ENCODE results near the gene PPM1M.
"Not testable (repeated sequence)": the region's sequence is repeated elsewhere in the genome, so short reads cannot be mapped to it uniquely, and the experiment has no call there.

PPM1M gene

DNA sequence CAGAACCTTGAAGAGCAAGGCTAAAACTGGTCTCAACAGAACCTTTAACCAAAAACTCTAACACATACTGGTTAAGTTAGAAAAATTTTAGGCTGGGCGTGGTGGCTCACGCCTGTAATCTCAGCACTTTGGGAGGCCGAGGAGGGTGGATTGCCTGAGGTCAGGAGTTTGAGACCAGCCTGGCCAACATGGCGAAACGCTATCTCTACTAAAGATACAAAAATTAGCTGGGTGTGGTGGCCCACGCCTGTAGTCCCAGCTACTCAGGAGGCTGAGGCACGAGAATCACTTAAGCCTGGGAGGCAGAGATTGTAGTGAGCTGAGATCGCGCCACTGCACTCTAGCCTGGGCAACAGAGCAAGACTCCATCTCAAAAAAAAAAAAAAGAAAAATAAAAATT, 26.6 kb downstream of the PPM1M start:
- Histone ChIP-seq H3K36me3 (ENCODE audit: control insufficient read depth in 5 of 5, insufficient read depth in 5 of 5, low read length in 5 of 5) (peaks cover 19 to 29% (median 25%) of the 10 kb centered on the region in 5 donors), H3K9ac (ENCODE audit: low read length in 5 of 5) (peak overlapping the region in 1 of 5 donors; percentile 24), H3K27ac (ENCODE audit: low read depth, low read length) (peak overlapping the region; percentile 74), H3K4me1 (ENCODE audit: control insufficient read depth in 5 of 5, insufficient read depth in 5 of 5, low read length in 5 of 5) (peaks cover 10 to 75% (median 68%) of the 10 kb centered on the region in 5 donors)
- H3K27me3 ChIP-seq (ENCODE audit: control insufficient read depth in 5 of 5, insufficient read depth in 4 of 5, low read length in 5 of 5); H3K4me3 ChIP-seq (ENCODE audit: low read depth in 1 of 5, low read length in 5 of 5); H3K9me3 ChIP-seq (ENCODE audit: control insufficient read depth in 5 of 5, low read length in 5 of 5): not testable (repeated sequence)

DNA sequence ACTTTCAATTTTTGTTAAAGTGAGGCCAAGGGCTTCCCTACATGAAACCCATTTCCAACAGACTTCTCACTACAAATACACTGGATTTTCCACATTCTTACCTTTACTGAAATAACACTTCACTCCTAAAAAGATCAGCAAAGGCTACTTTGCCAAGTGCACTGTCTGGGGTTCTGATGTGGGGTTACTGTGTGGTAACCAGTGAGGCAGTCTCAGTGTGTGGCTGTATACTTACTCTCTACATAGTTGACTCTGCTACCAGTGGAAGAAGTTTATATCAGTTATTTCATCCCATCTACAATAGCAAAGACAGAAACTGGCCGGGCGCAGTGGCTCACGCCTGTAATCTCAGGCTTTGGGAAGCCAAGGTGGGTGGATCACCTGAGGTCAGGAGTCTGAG, 27.3 kb downstream of the PPM1M start:
- Histone ChIP-seq H3K27ac (ENCODE audit: low read depth, low read length) (no peak overlapping the region), H3K36me3 (ENCODE audit: control insufficient read depth in 5 of 5, insufficient read depth in 5 of 5, low read length in 5 of 5) (peaks cover 13 to 23% (median 18%) of the 10 kb centered on the region in 5 donors), H3K4me1 (ENCODE audit: control insufficient read depth in 5 of 5, insufficient read depth in 5 of 5, low read length in 5 of 5) (peaks cover 10 to 80% (median 73%) of the 10 kb centered on the region in 5 donors)

GRCh38 chr3:52274781-52275180, 29.2 kb downstream of the PPM1M start:
- Histone ChIP-seq H3K4me1 (ENCODE audit: control insufficient read depth in 5 of 5, insufficient read depth in 5 of 5, low read length in 5 of 5) (peaks cover 10 to 83% (median 80%) of the 10 kb centered on the region in 5 donors), H3K27ac (ENCODE audit: low read depth, low read length) (peak overlapping the region; percentile 9), H3K36me3 (ENCODE audit: control insufficient read depth in 5 of 5, insufficient read depth in 5 of 5, low read length in 5 of 5) (peaks cover 2 to 12% (median 5%) of the 10 kb centered on the region in 5 donors)
- H3K4me3 ChIP-seq (ENCODE audit: low read depth in 1 of 5, low read length in 5 of 5); H3K27me3 ChIP-seq (ENCODE audit: control insufficient read depth in 5 of 5, insufficient read depth in 4 of 5, low read length in 5 of 5); H3K9me3 ChIP-seq (ENCODE audit: control insufficient read depth in 5 of 5, low read length in 5 of 5); H3K9ac ChIP-seq (ENCODE audit: low read length in 5 of 5): not testable (repeated sequence)

More for the DNA sequence above, 27.3 kb downstream of the PPM1M start:
- H3K4me3 ChIP-seq (ENCODE audit: low read depth in 1 of 5, low read length in 5 of 5), result no peak overlapping the region
- H3K9ac ChIP-seq (ENCODE audit: low read length in 5 of 5), result peak overlapping the region in 2 of 5 donors; percentile 3 to 24
- H3K27me3 ChIP-seq (ENCODE audit: control insufficient read depth in 5 of 5, insufficient read depth in 4 of 5, low read length in 5 of 5), result no peaks in the 10 kb centered on the region
- no peaks in the 10 kb centered on the region for H3K9me3 ChIP-seq (ENCODE audit: control insufficient read depth in 5 of 5, low read length in 5 of 5)

DNA sequence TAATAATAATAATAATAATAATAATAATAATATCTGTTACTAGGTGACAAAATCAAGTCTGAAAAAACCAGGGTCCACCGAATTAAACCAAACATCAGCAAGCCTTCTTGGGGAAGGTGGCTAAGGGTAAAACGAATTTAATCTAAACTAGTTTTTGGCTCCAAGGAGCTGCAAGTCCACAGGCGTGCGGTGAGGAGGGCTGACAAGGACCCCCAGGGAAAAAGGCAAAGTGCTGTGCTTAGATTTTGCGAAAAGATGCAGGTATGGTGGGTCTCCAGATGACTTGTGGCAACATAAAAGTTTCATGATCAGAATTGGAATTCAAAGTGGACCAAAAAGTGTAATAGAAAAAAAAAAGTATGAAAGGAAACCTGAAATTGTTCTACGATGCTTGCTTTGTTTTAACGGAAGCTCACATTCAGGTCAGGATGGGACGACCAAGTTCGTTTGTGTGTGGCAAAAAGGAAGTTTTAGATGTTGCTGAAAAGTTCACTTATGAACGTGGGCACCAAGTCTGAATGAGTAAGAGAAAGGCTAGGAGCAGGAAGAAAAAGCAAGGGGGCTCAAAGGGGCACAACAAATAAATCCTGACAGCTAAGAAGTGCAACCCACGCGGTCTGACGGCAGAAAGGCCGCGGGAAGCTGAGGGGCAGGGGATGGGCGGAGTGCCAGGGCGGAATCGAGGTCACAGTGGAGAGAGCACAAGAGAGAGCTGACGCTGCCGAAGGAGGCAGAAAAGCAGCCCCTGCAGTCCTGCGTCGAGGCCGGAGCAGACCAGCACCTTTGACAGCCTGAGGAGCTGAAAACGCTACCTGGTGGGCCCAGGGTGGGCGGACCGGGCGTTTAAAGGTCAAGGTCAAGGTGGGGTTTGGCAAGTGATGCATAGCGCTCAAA, 31.8 kb downstream of the PPM1M start:
- H3K4me3 ChIP-seq (ENCODE audit: low read depth in 1 of 5, low read length in 5 of 5), result peak overlapping the region; percentile 84 to 96 (median 88)
- H3K4me1 ChIP-seq (ENCODE audit: control insufficient read depth in 5 of 5, insufficient read depth in 5 of 5, low read length in 5 of 5), result peaks cover 7 to 72% (median 66%) of the 10 kb centered on the region in 5 donors
- peak overlapping the region; percentile 75 to 94 (median 91) for H3K9ac ChIP-seq (ENCODE audit: low read length in 5 of 5)
- no peaks in the 10 kb centered on the region for H3K27me3 ChIP-seq (ENCODE audit: control insufficient read depth in 5 of 5, insufficient read depth in 4 of 5, low read length in 5 of 5)
- H3K27ac ChIP-seq (ENCODE audit: low read depth, low read length), result peak overlapping the region; percentile 93
- H3K36me3 ChIP-seq (ENCODE audit: control insufficient read depth in 5 of 5, insufficient read depth in 5 of 5, low read length in 5 of 5), result peaks cover 2 to 5% (median 4%) of the 10 kb centered on the region in 5 donors
- H3K9me3 ChIP-seq (ENCODE audit: control insufficient read depth in 5 of 5, low read length in 5 of 5), result no peaks in the 10 kb centered on the region

DNA sequence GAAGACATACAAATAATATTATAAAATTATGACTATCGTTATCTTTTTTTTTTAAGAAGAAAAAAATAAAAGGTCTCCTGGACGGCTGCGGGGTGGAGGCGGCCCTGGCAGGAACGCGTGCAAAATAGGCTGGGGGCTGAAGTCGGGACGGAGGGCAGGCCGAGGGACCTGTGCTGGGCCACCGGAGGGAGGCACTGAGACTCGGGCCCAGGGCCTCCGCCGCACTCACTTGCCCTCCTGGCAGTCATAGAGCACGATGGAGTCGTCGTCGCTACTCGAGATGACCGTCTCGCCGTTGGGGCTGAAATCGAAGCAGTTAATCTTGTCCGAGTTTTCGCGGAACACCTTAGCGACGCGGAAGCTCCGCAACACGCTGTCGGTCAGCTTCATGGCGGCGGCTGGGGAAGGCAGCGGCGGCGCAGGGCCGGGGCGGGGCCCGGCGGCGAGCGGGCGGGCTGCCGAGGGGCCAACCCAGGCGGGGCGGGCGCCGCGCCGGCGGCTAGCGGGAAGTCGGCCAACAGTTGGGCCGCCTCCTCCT, 32.5 kb downstream of the PPM1M start:
- Histone ChIP-seq H3K9ac (ENCODE audit: low read length in 5 of 5) (peak overlapping the region; percentile 75 to 94 (median 91)), H3K9me3 (ENCODE audit: control insufficient read depth in 5 of 5, low read length in 5 of 5) (no peaks in the 10 kb centered on the region), H3K4me1 (ENCODE audit: control insufficient read depth in 5 of 5, insufficient read depth in 5 of 5, low read length in 5 of 5) (peaks cover 7 to 73% (median 63%) of the 10 kb centered on the region in 5 donors), H3K36me3 (ENCODE audit: control insufficient read depth in 5 of 5, insufficient read depth in 5 of 5, low read length in 5 of 5) (peaks cover 0 to 2% (median 0%) of the 10 kb centered on the region in 5 donors), H3K4me3 (ENCODE audit: low read depth in 1 of 5, low read length in 5 of 5) (peak overlapping the region; percentile 84 to 96 (median 88)), H3K27ac (ENCODE audit: low read depth, low read length) (peak overlapping the region; percentile 93), H3K27me3 (ENCODE audit: control insufficient read depth in 5 of 5, insufficient read depth in 4 of 5, low read length in 5 of 5) (no peaks in the 10 kb centered on the region)

- Histone ChIP-seq H3K9ac (ENCODE audit: low read length in 5 of 5) (peak within 1 kb of the TSS; percentile 75 to 94 (median 91)), H3K9me3 (ENCODE audit: control insufficient read depth in 5 of 5, low read length in 5 of 5) (no peaks in the 10 kb centered on the region), H3K4me1 (ENCODE audit: control insufficient read depth in 5 of 5, insufficient read depth in 5 of 5, low read length in 5 of 5) (peaks cover 7 to 75% (median 61%) of the 10 kb centered on the region in 5 donors), H3K4me3 (ENCODE audit: low read depth in 1 of 5, low read length in 5 of 5) (peak within 1 kb of the TSS; percentile 84 to 96 (median 88)), H3K36me3 (ENCODE audit: control insufficient read depth in 5 of 5, insufficient read depth in 5 of 5, low read length in 5 of 5) (peaks cover 0 to 2% (median 0%) of the 10 kb centered on the region in 5 donors), H3K27ac (ENCODE audit: low read depth, low read length) (peak within 1 kb of the TSS; percentile 93), H3K27me3 (ENCODE audit: control insufficient read depth in 5 of 5, insufficient read depth in 4 of 5, low read length in 5 of 5) (no peaks in the 10 kb centered on the region)
Observed at GRCh38 chr3:52278510-52279069, 33.0 kb downstream of the PPM1M start, which contains the start of gene WDR82. Gene WDR82, minus strand, starts transcription at chr3:52278649. Its CDS starts 288 bp downstream, at chr3:52278361.

DNA sequence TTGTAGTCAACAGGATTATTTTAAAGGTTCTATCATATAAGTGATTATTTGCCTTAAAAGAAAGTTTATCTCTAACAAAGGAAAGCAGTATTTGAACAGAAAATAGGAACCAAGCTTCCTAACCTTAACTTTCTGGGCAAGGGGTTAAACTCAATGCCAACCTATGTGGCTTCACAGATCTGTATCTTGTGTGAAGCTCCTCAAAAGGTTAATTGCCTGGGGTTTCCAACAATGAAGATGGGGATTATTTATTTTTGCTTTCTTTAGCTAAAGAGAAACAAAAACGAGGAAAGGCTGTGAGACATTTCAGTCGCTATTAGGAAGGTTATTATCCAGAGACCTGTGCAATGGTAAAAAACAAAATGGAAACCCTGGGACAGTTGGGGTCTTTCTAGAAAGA, 34.0 kb downstream of the PPM1M start:
- Histone ChIP-seq H3K9me3 (ENCODE audit: control insufficient read depth in 5 of 5, low read length in 5 of 5) (no peaks in the 10 kb centered on the region), H3K4me1 (ENCODE audit: control insufficient read depth in 5 of 5, insufficient read depth in 5 of 5, low read length in 5 of 5) (peaks cover 6 to 67% (median 51%) of the 10 kb centered on the region in 5 donors), H3K27me3 (ENCODE audit: control insufficient read depth in 5 of 5, insufficient read depth in 4 of 5, low read length in 5 of 5) (no peaks in the 10 kb centered on the region), H3K4me3 (ENCODE audit: low read depth in 1 of 5, low read length in 5 of 5) (peak overlapping the region; percentile 55 to 96 (median 88)), H3K27ac (ENCODE audit: low read depth, low read length) (peak overlapping the region; percentile 93), H3K36me3 (ENCODE audit: control insufficient read depth in 5 of 5, insufficient read depth in 5 of 5, low read length in 5 of 5) (peaks cover 0 to 5% (median 0%) of the 10 kb centered on the region in 5 donors), H3K9ac (ENCODE audit: low read length in 5 of 5) (peak overlapping the region in 3 of 5 donors; percentile 5 to 60 (median 55))

GRCh38 chr3:52280050-52280461, 34.5 kb downstream of the PPM1M start:
- peaks cover 0 to 5% (median 0%) of the 10 kb centered on the region in 5 donors for H3K36me3 ChIP-seq (ENCODE audit: control insufficient read depth in 5 of 5, insufficient read depth in 5 of 5, low read length in 5 of 5)
- no peak overlapping the region for H3K4me3 ChIP-seq (ENCODE audit: low read depth in 1 of 5, low read length in 5 of 5)
- H3K4me1 ChIP-seq (ENCODE audit: control insufficient read depth in 5 of 5, insufficient read depth in 5 of 5, low read length in 5 of 5), result peaks cover 5 to 63% (median 47%) of the 10 kb centered on the region in 5 donors
- H3K9ac ChIP-seq (ENCODE audit: low read length in 5 of 5), result peak overlapping the region in 3 of 5 donors; percentile 5 to 60 (median 26)
- no peaks in the 10 kb centered on the region for H3K27me3 ChIP-seq (ENCODE audit: control insufficient read depth in 5 of 5, insufficient read depth in 4 of 5, low read length in 5 of 5)
- H3K27ac ChIP-seq (ENCODE audit: low read depth, low read length), result peak overlapping the region; percentile 93
- H3K9me3 ChIP-seq (ENCODE audit: control insufficient read depth in 5 of 5, low read length in 5 of 5), result no peaks in the 10 kb centered on the region

DNA sequence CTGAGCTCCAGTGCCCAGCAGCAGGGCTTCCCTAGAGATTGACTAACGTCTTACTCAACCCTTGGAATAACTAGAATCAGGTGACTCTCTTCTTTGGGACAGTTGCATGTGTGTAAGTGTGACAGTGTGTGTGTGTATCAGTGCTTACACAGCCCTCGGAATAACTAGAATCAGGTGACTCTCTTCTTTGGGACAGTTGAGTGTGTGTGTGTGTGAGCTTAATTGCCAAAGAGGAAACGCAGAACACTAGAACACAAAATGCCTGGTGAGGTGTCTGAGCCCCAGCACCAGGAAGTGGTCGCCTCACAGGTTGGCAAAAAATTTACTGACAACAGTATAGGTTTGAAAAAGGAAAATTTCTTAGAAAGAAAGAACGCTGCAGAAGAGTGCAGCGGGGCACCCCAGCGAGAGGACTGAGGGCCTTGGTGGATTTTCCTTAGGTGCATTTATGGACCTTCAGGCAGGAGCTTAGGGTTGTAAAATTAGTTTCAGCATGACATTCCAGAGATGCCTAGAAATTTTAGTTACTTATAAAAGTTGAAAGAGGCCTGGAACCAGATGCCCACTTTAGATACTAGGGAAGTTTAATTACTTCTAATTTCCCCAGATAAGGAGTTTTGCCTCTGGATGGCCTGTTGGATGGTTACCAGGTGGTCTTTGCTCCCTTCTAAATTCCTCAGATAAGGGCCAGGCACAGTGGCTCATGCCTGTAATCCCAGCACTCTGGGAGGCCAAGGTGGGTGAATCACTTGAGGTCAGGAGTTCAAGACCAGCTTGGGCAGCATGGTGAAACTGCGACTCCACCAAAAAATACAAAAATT, 36.6 kb downstream of the PPM1M start:
- Histone ChIP-seq H3K27ac (ENCODE audit: low read depth, low read length) (peak overlapping the region; percentile 60), H3K36me3 (ENCODE audit: control insufficient read depth in 5 of 5, insufficient read depth in 5 of 5, low read length in 5 of 5) (peaks cover 0 to 5% (median 0%) of the 10 kb centered on the region in 5 donors), H3K27me3 (ENCODE audit: control insufficient read depth in 5 of 5, insufficient read depth in 4 of 5, low read length in 5 of 5) (no peaks in the 10 kb centered on the region), H3K4me1 (ENCODE audit: control insufficient read depth in 5 of 5, insufficient read depth in 5 of 5, low read length in 5 of 5) (peaks cover 5 to 58% (median 37%) of the 10 kb centered on the region in 5 donors), H3K9me3 (ENCODE audit: control insufficient read depth in 5 of 5, low read length in 5 of 5) (no peaks in the 10 kb centered on the region), H3K9ac (ENCODE audit: low read length in 5 of 5) (no peak overlapping the region), H3K4me3 (ENCODE audit: low read depth in 1 of 5, low read length in 5 of 5) (no peak overlapping the region)
